Measurements from ENCODE around the gene RBPMS2. TPM values are rescaled to one million over a fixed set of nuclear protein-coding genes. Genes with fewer than 3 reads are reported as not detected.

Gene RBPMS2
- total and polyA plus RNA-seq, 3 experiments from 2014 or later: not detected

- no peaks in the 10 kb centered on the region for H3K4me1 ChIP-seq (ENCODE audit: insufficient read depth, low read length)
- CTCF ChIA-PET: interaction anchor here (0.6 kb wide), 1 partner anchor 34 kb away, joined by 4 read pairs; no protein-coding TSS in a partner anchor
- no peaks in the 10 kb centered on the region for H3K9me3 Mint-ChIP-seq
Measured at GRCh38 chr15:64760056-64760455, 15.3 kb downstream of the RBPMS2 start.

GRCh38 chr15:64755427-64755940, 19.9 kb downstream of the RBPMS2 start:
- H3K36me3 ChIP-seq (ENCODE audit: insufficient read depth, low read length): no peaks in the 10 kb centered on the region
- Mint-ChIP-seq H3K27me3 (peaks cover 0 to 16% of the 10 kb centered on the region in 2 donors), H3K27ac (no peak overlapping the region), H3K9me3 (no peaks in the 10 kb centered on the region), H3K4me1 (no peaks in the 10 kb centered on the region), H3K36me3 (no peaks in the 10 kb centered on the region), H3K4me3 (no peak overlapping the region)
- H3K4me1 ChIP-seq (ENCODE audit: insufficient read depth, low read length): no peaks in the 10 kb centered on the region
- no peaks in the 10 kb centered on the region for H3K27me3 ChIP-seq (ENCODE audit: insufficient read depth, low read length, poor library complexity, severe bottlenecking)
- H3K9me3 ChIP-seq (ENCODE audit: low read length): no peaks in the 10 kb centered on the region
- H3K27ac ChIP-seq (ENCODE audit: low read depth, low read length): no peak overlapping the region
- ChIA-PET CTCF (no interaction called here), POLR2A (no interaction called here)
- DNase-seq: no peak
- H3K4me3 ChIP-seq (ENCODE audit: low read length): no peak overlapping the region

More at GRCh38 chr15:64760056-64760455, 15.3 kb downstream of the RBPMS2 start:
- Mint-ChIP-seq H3K4me3 (no peak overlapping the region), H3K36me3 (no peaks in the 10 kb centered on the region), H3K4me1 (no peaks in the 10 kb centered on the region), H3K27ac (no peak overlapping the region), H3K27me3 (peaks cover 0 to 8% of the 10 kb centered on the region in 2 donors)
- Histone ChIP-seq H3K4me3 (ENCODE audit: low read length) (no peak overlapping the region), H3K27ac (ENCODE audit: low read depth, low read length) (no peak overlapping the region), H3K9me3 (ENCODE audit: low read length) (no peaks in the 10 kb centered on the region), H3K27me3 (ENCODE audit: insufficient read depth, low read length, poor library complexity, severe bottlenecking) (no peaks in the 10 kb centered on the region), H3K36me3 (ENCODE audit: insufficient read depth, low read length) (no peaks in the 10 kb centered on the region)
- POLR2A ChIA-PET: no interaction called here
- DNase-seq: no peak

DNA sequence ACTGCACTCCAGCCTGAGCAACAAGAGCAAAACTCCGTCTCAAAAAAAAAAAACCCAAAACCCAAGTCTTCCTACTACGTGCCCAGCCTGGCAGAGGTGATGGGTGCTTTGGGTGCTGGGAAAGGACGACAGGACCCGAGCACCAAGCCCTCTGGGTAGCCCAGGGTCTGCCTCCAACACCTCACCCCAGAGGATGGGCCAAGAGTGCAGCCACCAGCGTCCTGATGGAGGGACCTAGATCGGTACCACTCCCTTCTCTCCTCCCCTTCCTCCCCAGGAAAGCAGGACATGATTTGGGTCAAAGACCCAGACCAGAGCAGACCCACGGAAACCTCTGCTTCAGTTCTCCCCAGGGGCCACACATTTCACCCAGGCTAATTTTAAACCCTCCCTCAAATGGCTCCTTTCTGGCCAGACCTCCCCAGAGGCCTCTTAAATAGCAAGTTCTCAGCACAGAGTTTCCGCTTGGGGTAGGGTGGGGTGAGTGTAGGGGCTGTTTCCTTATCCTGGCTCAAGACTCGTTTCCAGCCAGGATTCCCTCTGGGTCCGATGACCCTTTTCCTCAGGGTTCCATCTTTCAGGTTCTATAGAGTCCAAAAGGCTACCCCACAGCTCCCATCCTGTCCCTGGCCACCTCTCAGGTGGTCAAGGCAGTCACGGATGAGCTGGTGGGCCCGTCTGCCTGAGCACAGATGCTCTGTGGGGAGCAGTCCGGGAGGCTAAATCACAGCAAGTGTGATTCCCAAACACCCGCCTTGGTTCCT, 20.5 kb downstream of the RBPMS2 start:
- Histone ChIP-seq H3K27ac (ENCODE audit: low read depth, low read length) (no peak overlapping the region), H3K9me3 (ENCODE audit: low read length) (no peaks in the 10 kb centered on the region), H3K36me3 (ENCODE audit: insufficient read depth, low read length) (no peaks in the 10 kb centered on the region), H3K4me1 (ENCODE audit: insufficient read depth, low read length) (no peaks in the 10 kb centered on the region), H3K27me3 (ENCODE audit: insufficient read depth, low read length, poor library complexity, severe bottlenecking) (no peaks in the 10 kb centered on the region), H3K4me3 (ENCODE audit: low read length) (no peak overlapping the region)
- peaks cover 0 to 19% of the 10 kb centered on the region in 2 donors for H3K27me3 Mint-ChIP-seq
- H3K4me3 Mint-ChIP-seq: no peak overlapping the region
- no peak for DNase-seq
- no peak overlapping the region for H3K27ac Mint-ChIP-seq
- H3K4me1 Mint-ChIP-seq: no peaks in the 10 kb centered on the region
- ChIA-PET CTCF (no interaction called here), POLR2A (no interaction called here)
- no peaks in the 10 kb centered on the region for H3K9me3 Mint-ChIP-seq
- no peaks in the 10 kb centered on the region for H3K36me3 Mint-ChIP-seq

- no peak overlapping the region for H3K4me3 ChIP-seq (ENCODE audit: low read length)
- H3K27ac Mint-ChIP-seq: no peak overlapping the region
- no peak overlapping the region for H3K27ac ChIP-seq (ENCODE audit: low read depth, low read length)
- POLR2A ChIA-PET: no interaction called here
- H3K4me1 ChIP-seq (ENCODE audit: insufficient read depth, low read length): no peaks in the 10 kb centered on the region
- no peaks in the 10 kb centered on the region for H3K9me3 ChIP-seq (ENCODE audit: low read length)
- H3K27me3 Mint-ChIP-seq: peaks cover 2 to 19% of the 10 kb centered on the region in 2 donors
- no peaks in the 10 kb centered on the region for H3K36me3 Mint-ChIP-seq
- CTCF ChIA-PET: no interaction called here
- no peaks in the 10 kb centered on the region for H3K27me3 ChIP-seq (ENCODE audit: insufficient read depth, low read length, poor library complexity, severe bottlenecking)
- H3K9me3 Mint-ChIP-seq: no peaks in the 10 kb centered on the region
- no peaks in the 10 kb centered on the region for H3K4me1 Mint-ChIP-seq
- DNase-seq: no peak
- H3K4me3 Mint-ChIP-seq: no peak overlapping the region
- no peaks in the 10 kb centered on the region for H3K36me3 ChIP-seq (ENCODE audit: insufficient read depth, low read length)
Measured at GRCh38 chr15:64753480-64754185, 21.8 kb downstream of the RBPMS2 start.

DNA sequence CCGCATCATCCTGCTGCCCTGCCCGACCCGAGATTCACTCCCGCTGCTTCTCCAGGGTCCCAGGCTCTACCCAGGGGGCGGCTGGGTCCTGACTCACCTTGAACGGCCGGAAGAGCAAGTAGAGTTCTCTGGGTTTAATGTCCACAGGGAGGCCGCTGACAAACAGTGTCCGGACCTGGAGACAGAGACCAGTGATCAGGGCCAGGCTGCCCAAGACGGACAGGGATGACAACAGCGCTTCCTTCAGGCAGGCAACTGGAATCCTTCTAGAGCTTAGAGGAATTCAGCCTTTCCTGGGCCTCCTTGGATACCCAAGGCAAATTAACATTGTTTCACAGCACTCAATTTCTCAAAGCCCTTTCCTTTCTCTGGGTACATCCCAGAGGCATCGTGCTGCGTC, 23.9 kb downstream of the RBPMS2 start:
- no peak overlapping the region for H3K4me3 Mint-ChIP-seq
- no peak overlapping the region for H3K4me3 ChIP-seq (ENCODE audit: low read length)
- DNase-seq: no peak
- peaks cover 5 to 29% of the 10 kb centered on the region in 2 donors for H3K27me3 Mint-ChIP-seq
- H3K27ac ChIP-seq (ENCODE audit: low read depth, low read length): no peak overlapping the region
- no peaks in the 10 kb centered on the region for H3K27me3 ChIP-seq (ENCODE audit: insufficient read depth, low read length, poor library complexity, severe bottlenecking)
- no peaks in the 10 kb centered on the region for H3K36me3 ChIP-seq (ENCODE audit: insufficient read depth, low read length)
- no peaks in the 10 kb centered on the region for H3K4me1 ChIP-seq (ENCODE audit: insufficient read depth, low read length)
- CTCF ChIA-PET: interaction anchor here (1.1 kb wide), 1 partner anchor 9 kb away, joined by 3 read pairs; no protein-coding TSS in a partner anchor
- H3K9me3 ChIP-seq (ENCODE audit: low read length): no peaks in the 10 kb centered on the region
- no peak overlapping the region for H3K27ac Mint-ChIP-seq
- no peaks in the 10 kb centered on the region for H3K36me3 Mint-ChIP-seq
- H3K9me3 Mint-ChIP-seq: no peaks in the 10 kb centered on the region
- POLR2A ChIA-PET: no interaction called here
- no peaks in the 10 kb centered on the region for H3K4me1 Mint-ChIP-seq

DNA sequence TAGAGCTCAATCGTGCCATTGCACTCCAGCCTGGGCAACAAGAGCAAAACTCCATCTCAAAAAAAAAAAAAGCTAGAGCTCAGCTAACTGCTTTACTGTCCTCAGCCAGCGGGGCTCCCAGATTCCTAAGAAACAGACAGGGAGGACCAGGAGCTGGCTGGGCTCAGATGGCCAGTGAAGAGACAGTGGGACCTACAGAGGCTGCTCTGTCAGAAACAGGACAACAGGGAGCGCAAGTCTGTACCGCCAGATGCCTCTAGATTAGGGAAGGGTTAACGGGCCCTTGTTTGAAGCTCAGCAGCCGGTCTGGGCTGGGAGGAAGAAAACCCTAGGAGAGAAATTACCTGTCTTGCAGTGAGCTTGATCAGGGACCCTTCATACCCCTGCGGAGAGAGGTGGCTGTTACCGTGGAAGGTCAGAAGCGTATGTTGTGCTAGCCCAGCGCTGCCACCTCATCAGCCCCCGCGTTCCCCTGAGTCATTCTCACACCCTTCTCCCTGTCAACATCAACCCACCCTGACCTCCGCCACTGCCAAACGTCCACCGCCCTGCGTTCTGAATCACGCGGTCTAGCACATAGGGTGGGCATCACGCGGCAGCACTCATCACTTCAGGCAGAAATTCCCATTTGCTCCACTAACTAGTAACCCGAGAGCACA, 25.3 kb downstream of the RBPMS2 start:
- POLR2A ChIA-PET: interaction anchor here (0.6 kb wide), 1 partner anchor 14 kb away, joined by 4 read pairs; no protein-coding TSS in a partner anchor

GRCh38 chr15:64749167-64749566, 26.2 kb downstream of the RBPMS2 start:
- H3K4me1 Mint-ChIP-seq: no peaks in the 10 kb centered on the region
- Histone ChIP-seq H3K4me3 (ENCODE audit: low read length) (no peak overlapping the region), H3K36me3 (ENCODE audit: insufficient read depth, low read length) (no peaks in the 10 kb centered on the region), H3K27me3 (ENCODE audit: insufficient read depth, low read length, poor library complexity, severe bottlenecking) (no peaks in the 10 kb centered on the region), H3K9me3 (ENCODE audit: low read length) (no peaks in the 10 kb centered on the region), H3K4me1 (ENCODE audit: insufficient read depth, low read length) (no peaks in the 10 kb centered on the region), H3K27ac (ENCODE audit: low read depth, low read length) (no peak overlapping the region)
- H3K27me3 Mint-ChIP-seq: peaks cover 10 to 27% of the 10 kb centered on the region in 2 donors
- H3K27ac Mint-ChIP-seq: no peak overlapping the region
- no peaks in the 10 kb centered on the region for H3K36me3 Mint-ChIP-seq
- no peak for DNase-seq
- H3K9me3 Mint-ChIP-seq: no peaks in the 10 kb centered on the region
- H3K4me3 Mint-ChIP-seq: no peak overlapping the region
- ChIA-PET CTCF (no interaction called here), POLR2A (no interaction called here)

More for the DNA sequence above, 25.3 kb downstream of the RBPMS2 start:
- H3K4me3 Mint-ChIP-seq: no peak overlapping the region
- Histone ChIP-seq H3K4me1 (ENCODE audit: insufficient read depth, low read length) (no peaks in the 10 kb centered on the region), H3K27ac (ENCODE audit: low read depth, low read length) (no peak overlapping the region), H3K36me3 (ENCODE audit: insufficient read depth, low read length) (no peaks in the 10 kb centered on the region), H3K27me3 (ENCODE audit: insufficient read depth, low read length, poor library complexity, severe bottlenecking) (no peaks in the 10 kb centered on the region), H3K4me3 (ENCODE audit: low read length) (no peak overlapping the region), H3K9me3 (ENCODE audit: low read length) (no peaks in the 10 kb centered on the region)
- no peaks in the 10 kb centered on the region for H3K4me1 Mint-ChIP-seq
- no peaks in the 10 kb centered on the region for H3K36me3 Mint-ChIP-seq
- H3K9me3 Mint-ChIP-seq: no peaks in the 10 kb centered on the region
- H3K27ac Mint-ChIP-seq: no peak overlapping the region
- CTCF ChIA-PET: no interaction called here
- H3K27me3 Mint-ChIP-seq: peaks cover 10 to 30% of the 10 kb centered on the region in 2 donors
- no peak for DNase-seq

DNA sequence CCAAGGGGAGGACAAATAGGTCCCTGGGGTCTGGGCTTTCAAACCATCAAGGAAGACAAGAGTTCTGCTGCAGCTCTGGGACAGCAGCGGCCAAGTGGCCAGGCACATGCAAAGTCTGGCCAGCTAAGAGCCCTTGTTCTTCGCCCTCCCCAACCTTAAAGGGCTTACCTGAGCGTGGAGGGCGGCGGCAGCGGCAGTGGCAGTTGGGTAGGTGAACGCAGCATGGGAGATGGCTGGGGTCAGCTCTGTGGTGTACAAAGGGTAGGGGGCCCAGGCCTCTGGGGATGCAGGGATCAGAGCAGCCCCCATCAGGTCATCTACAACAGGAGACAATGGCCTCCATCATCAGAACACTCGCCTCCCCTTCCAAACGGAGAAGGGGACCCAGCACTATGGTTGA, 27.1 kb downstream of the RBPMS2 start:
- Mint-ChIP-seq H3K9me3 (no peaks in the 10 kb centered on the region), H3K4me1 (no peaks in the 10 kb centered on the region), H3K36me3 (no peaks in the 10 kb centered on the region), H3K27me3 (peaks cover 10 to 27% of the 10 kb centered on the region in 2 donors), H3K4me3 (no peak overlapping the region), H3K27ac (no peak overlapping the region)
- Histone ChIP-seq H3K9me3 (ENCODE audit: low read length) (no peaks in the 10 kb centered on the region), H3K4me1 (ENCODE audit: insufficient read depth, low read length) (no peaks in the 10 kb centered on the region), H3K36me3 (ENCODE audit: insufficient read depth, low read length) (no peaks in the 10 kb centered on the region), H3K27me3 (ENCODE audit: insufficient read depth, low read length, poor library complexity, severe bottlenecking) (no peaks in the 10 kb centered on the region), H3K4me3 (ENCODE audit: low read length) (no peak overlapping the region), H3K27ac (ENCODE audit: low read depth, low read length) (no peak overlapping the region)
- CTCF ChIA-PET: no interaction called here
- POLR2A ChIA-PET: no interaction called here
- DNase-seq: no peak

Data from CD8-positive, alpha-beta memory T cell (primary cell).